ENCODE results near the gene NOMO2.
"Not testable (repeated sequence)": the region's sequence is repeated elsewhere in the genome, so short reads cannot be mapped to it uniquely, and the experiment has no call there.

DNA sequence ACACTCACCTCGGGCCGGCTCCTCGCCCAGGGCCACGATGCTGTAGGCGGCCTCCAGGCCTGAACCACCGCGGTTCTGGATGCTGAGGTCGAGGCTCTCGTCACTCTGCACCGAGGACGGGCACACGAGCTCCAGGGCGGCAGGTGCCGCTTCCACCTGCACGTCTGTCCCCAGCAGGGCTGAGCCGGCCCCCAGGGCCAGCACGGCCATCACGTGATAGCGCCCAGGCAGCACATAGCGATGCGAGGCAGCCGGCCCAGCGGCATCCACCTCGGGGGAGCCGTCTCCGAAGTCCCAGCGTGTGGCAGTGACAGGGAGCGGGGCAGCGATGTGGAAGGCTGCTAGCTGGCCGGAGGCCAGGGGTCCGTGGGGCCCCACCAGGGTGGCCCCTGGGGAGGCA lies 167.5 kb downstream of the NOMO2 start:
- not testable (repeated sequence) for TF ChIP-seq TAF1, POLR2AphosphoS5, POLR2A (IDR thresholded peaks at IDR 0.05; ENCODE audit: low read depth, low read length)
